Vagina (tissue), 2 donors: Measurements from ENCODE around the gene DAZ3.
"Not testable (repeated sequence)": the region's sequence is repeated elsewhere in the genome, so short reads cannot be mapped to it uniquely, and the experiment has no call there.

ENCODE experiments used
- CTCF ChIP-seq, 3 experiments: fragments of 450-650 bp in 2 of 3; fragments of 200-600 bp in 1 of 3; sonication (generic) in 1 of 3; IDR thresholded peaks; one replicate each; pipeline ENCODE4 v1.5.1; 2017 to 2019; ENCODE audit warnings: antibody characterized with exemption in 3 of 3, mild to moderate bottlenecking in 2 of 3, moderate library complexity in 2 of 3
- POLR2A ChIP-seq, 2 donors: fragments of 450-650 bp; IDR thresholded peaks; one replicate each; pipeline ENCODE4 v1.6.1; 2017; ENCODE audit warnings: antibody characterized with exemption in 2 of 2, mild to moderate bottlenecking in 2 of 2, moderate library complexity in 2 of 2

- not testable (repeated sequence) for TF ChIP-seq CTCF, POLR2A (IDR thresholded peaks at IDR 0.05)
These were observed at the start of gene DAZ3 for GRCh38 chrY:24813293-24813692.
